ENCODE data around the gene FADS1. TPM values are rescaled to one million over a fixed set of nuclear protein-coding genes. Genes with fewer than 3 reads are reported as not detected.

Gene FADS1
- total RNA-seq, 3 donors from 2014 or later (not counting 1 experiment from before 2014, with no cell fraction given): 9.3 to 17.2 (median 10.2) TPM

DNA sequence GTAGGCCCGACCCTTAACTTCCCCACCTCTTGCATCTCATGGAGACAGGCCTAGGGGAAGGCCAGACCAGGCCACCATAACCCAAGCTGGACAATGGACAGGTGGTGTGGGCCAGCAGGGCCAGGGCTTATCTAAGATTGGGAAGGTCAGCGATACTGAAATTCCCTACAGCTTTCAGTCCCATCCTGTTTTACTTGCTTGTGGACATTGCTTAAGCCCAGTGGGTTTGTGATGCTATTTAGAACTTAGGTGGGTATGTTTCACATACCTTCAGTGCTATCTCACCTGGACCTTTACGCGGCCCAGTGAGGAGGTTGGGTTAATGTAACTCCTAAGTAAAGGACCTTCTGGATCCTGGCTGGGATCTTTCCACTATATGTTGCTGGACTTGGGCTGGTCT lies 13.0 kb upstream of the FADS1 start:
- Histone ChIP-seq H3K9me3 (ENCODE audit: control insufficient read depth, insufficient read depth, low read length) (no peaks in the 10 kb centered on the region), H3K4me1 (ENCODE audit: control insufficient read depth, insufficient read depth, low read length) (peaks cover 44% of the 10 kb centered on the region), H3K27me3 (ENCODE audit: control insufficient read depth, insufficient read depth, low read length) (no peaks in the 10 kb centered on the region), H3K4me3 (ENCODE audit: low read length) (no peak overlapping the region), H3K27ac (ENCODE audit: low read length) (no peak overlapping the region), H3K36me3 (ENCODE audit: control insufficient read depth, insufficient read depth, low read length) (no peaks in the 10 kb centered on the region)
- H3K4me3 Mint-ChIP-seq: peak overlapping the region; percentile 92
- ATAC-seq (no peak), DNase-seq (no peak)
- peaks cover 51 to 75% of the 10 kb centered on the region in 2 donors for H3K4me1 Mint-ChIP-seq
- no peaks in the 10 kb centered on the region for H3K27me3 Mint-ChIP-seq (ENCODE audit: low read depth in 2 of 2)
- TF ChIP-seq, protein P1, sequence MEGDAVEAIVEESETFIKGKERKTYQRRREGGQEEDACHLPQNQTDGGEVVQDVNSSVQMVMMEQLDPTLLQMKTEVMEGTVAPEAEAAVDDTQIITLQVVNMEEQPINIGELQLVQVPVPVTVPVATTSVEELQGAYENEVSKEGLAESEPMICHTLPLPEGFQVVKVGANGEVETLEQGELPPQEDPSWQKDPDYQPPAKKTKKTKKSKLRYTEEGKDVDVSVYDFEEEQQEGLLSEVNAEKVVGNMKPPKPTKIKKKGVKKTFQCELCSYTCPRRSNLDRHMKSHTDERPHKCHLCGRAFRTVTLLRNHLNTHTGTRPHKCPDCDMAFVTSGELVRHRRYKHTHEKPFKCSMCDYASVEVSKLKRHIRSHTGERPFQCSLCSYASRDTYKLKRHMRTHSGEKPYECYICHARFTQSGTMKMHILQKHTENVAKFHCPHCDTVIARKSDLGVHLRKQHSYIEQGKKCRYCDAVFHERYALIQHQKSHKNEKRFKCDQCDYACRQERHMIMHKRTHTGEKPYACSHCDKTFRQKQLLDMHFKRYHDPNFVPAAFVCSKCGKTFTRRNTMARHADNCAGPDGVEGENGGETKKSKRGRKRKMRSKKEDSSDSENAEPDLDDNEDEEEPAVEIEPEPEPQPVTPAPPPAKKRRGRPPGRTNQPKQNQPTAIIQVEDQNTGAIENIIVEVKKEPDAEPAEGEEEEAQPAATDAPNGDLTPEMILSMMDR (IDR thresholded peaks at IDR 0.05): no peak
- intact Hi-C loops (cut with micrococcal nuclease): loop anchor here (5.0 kb wide), 1 partner anchor 38 kb away; the partner anchor contains the start of genes FEN1 and TMEM258
- no peaks in the 10 kb centered on the region for H3K9me3 Mint-ChIP-seq
- peak overlapping the region; percentile 97 to 98 for H3K27ac Mint-ChIP-seq
- WGBS (ENCODE audit: insufficient coverage): 98% methylated on average over 4 of the region's 4 CpGs
- no peaks in the 10 kb centered on the region for H3K36me3 Mint-ChIP-seq

DNA sequence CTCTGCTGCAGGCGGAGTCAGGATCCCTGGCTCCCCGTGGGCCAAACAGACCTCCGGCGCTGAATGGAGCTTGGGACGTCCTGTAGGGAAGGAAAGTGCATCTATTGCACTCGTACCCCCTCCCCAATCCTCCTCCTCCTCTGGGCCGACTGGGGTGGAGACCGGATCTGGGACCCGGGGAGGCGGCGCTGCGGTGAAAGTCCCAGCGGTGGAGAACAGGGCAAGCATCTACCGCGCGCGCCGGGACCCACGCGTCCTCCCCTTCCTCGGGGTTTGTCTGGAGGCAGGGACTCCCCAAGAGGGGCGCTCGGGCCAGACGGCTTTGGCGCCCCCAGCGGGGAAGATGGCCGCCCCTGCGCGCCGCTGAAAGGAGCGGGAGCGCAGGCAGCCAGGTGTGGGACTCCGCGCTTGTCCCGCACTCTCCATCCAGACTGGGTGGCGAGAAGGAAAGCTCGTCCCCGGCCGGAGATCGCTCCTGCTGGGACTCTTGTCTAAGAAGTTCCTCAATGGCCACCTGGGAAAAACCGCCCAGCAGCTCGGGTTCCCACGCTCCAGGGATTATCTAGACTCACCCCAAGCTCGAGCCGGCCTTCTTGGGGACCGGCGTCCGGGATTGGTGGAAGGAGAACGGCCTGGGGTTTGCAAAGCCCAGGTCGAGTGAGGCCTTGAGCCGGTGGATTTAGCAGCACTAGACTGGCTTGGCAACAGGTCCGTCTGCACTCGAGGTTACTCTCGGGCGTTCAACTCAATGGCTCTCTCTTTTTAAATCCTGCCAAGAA lies 12.0 kb upstream of the FADS1 start:
- H3K9me3 ChIP-seq (ENCODE audit: control insufficient read depth, insufficient read depth, low read length): no peaks in the 10 kb centered on the region
- peaks cover 34% of the 10 kb centered on the region for H3K4me1 ChIP-seq (ENCODE audit: control insufficient read depth, insufficient read depth, low read length)
- WGBS (ENCODE audit: insufficient coverage): 3% methylated on average over 55 of the region's 55 CpGs
- Mint-ChIP-seq H3K27me3 (ENCODE audit: low read depth in 2 of 2) (no peaks in the 10 kb centered on the region), H3K4me3 (peak overlapping the region; percentile 92), H3K36me3 (no peaks in the 10 kb centered on the region), H3K9me3 (no peaks in the 10 kb centered on the region), H3K27ac (peak overlapping the region; percentile 88 to 97), H3K4me1 (peaks cover 43 to 65% of the 10 kb centered on the region in 2 donors)
- intact Hi-C loops (cut with micrococcal nuclease): loop anchor here (5.0 kb wide), 1 partner anchor 37 kb away; the partner anchor contains the start of genes FEN1 and TMEM258
- TF ChIP-seq, protein P1 (IDR thresholded peaks at IDR 0.05): peak; percentile 58
- H3K27ac ChIP-seq (ENCODE audit: low read length): peak overlapping the region; percentile 42
- peak overlapping the region; percentile 62 for H3K4me3 ChIP-seq (ENCODE audit: low read length)
- DNase-seq (peak; percentile 47 to 61), ATAC-seq (peak; percentile 59 to 63 (median 63))
- H3K27me3 ChIP-seq (ENCODE audit: control insufficient read depth, insufficient read depth, low read length): no peaks in the 10 kb centered on the region
- H3K36me3 ChIP-seq (ENCODE audit: control insufficient read depth, insufficient read depth, low read length): no peaks in the 10 kb centered on the region

DNA sequence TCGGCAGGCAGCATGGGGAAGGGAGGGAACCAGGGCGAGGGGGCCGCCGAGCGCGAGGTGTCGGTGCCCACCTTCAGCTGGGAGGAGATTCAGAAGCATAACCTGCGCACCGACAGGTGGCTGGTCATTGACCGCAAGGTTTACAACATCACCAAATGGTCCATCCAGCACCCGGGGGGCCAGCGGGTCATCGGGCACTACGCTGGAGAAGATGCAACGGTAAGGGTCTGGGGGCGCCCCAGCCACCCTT lies 11.5 kb upstream of the FADS1 start:
- TF ChIP-seq, protein P1 (IDR thresholded peaks at IDR 0.05): no peak
- H3K4me1 ChIP-seq (ENCODE audit: control insufficient read depth, insufficient read depth, low read length): peaks cover 32% of the 10 kb centered on the region
- H3K36me3 Mint-ChIP-seq: no peaks in the 10 kb centered on the region
- peak overlapping the region; percentile 42 for H3K27ac ChIP-seq (ENCODE audit: low read length)
- no peak for DNase-seq
- intact Hi-C loops (cut with micrococcal nuclease): loop anchor here (5.0 kb wide), 1 partner anchor 36 kb away; the partner anchor contains the start of genes FEN1 and TMEM258
- no peaks in the 10 kb centered on the region for H3K9me3 ChIP-seq (ENCODE audit: control insufficient read depth, insufficient read depth, low read length)
- peak overlapping the region; percentile 92 for H3K4me3 Mint-ChIP-seq
- no peaks in the 10 kb centered on the region for H3K27me3 Mint-ChIP-seq (ENCODE audit: low read depth in 2 of 2)
- H3K9me3 Mint-ChIP-seq: no peaks in the 10 kb centered on the region
- ATAC-seq: peak in 1 of 3 donors; percentile 2
- peak overlapping the region; percentile 62 for H3K4me3 ChIP-seq (ENCODE audit: low read length)
- no peaks in the 10 kb centered on the region for H3K27me3 ChIP-seq (ENCODE audit: control insufficient read depth, insufficient read depth, low read length)
- peaks cover 37 to 60% of the 10 kb centered on the region in 2 donors for H3K4me1 Mint-ChIP-seq
- no peaks in the 10 kb centered on the region for H3K36me3 ChIP-seq (ENCODE audit: control insufficient read depth, insufficient read depth, low read length)
- peak overlapping the region; percentile 88 to 97 for H3K27ac Mint-ChIP-seq
- WGBS (ENCODE audit: insufficient coverage): 0% methylated on average over 16 of the region's 16 CpGs

All from natural killer cell (primary cell).